GM19372 (cell line): ENCODE results near the gene ANKZF1.

ENCODE experiments used
- ATAC-seq: cut with Tn5 transposase; IDR thresholded peaks from one replicate; pipeline ENCODE4 v1.9.1; 2021; ENCODE audit warnings: mild to moderate bottlenecking, low read depth, moderate library complexity; ENCODE audit not compliant: unreplicated experiment

ANKZF1 gene

GRCh38 chr2:219207884-219208740, 21.5 kb upstream of the ANKZF1 start:
- ATAC-seq: no peak

GRCh38 chr2:219209236-219210195, 20.1 kb upstream of the ANKZF1 start:
- no peak for ATAC-seq

GRCh38 chr2:219210196-219210885, 19.3 kb upstream of the ANKZF1 start:
- ATAC-seq: no peak

GRCh38 chr2:219210886-219211362, 18.7 kb upstream of the ANKZF1 start:
- no peak for ATAC-seq

- no peak for ATAC-seq
Observed at GRCh38 chr2:219213026-219213415, 16.6 kb upstream of the ANKZF1 start.

- no peak for ATAC-seq
Observed at GRCh38 chr2:219213486-219214071, 16.0 kb upstream of the ANKZF1 start.

- ATAC-seq: no peak
Observed at GRCh38 chr2:219214141-219214540, 15.5 kb upstream of the ANKZF1 start.

GRCh38 chr2:219214786-219215185, 14.8 kb upstream of the ANKZF1 start:
- ATAC-seq: no peak

- ATAC-seq: no peak
Observed at GRCh38 chr2:219215871-219216534, 13.6 kb upstream of the ANKZF1 start.

- ATAC-seq: no peak
Observed at GRCh38 chr2:219216535-219216915, 13.1 kb upstream of the ANKZF1 start.

- ATAC-seq: peak; percentile 31
Observed at GRCh38 chr2:219218217-219218731, 11.3 kb upstream of the ANKZF1 start.

GRCh38 chr2:219218732-219219701, 10.6 kb upstream of the ANKZF1 start, which contains the start of gene ABCB6:
ABCB6 (minus strand) TSS chr2:219218958; CDS start chr2:219218673, 285 bp downstream.
- ATAC-seq: peak; percentile 82

- no peak for ATAC-seq
Observed at GRCh38 chr2:219219784-219220532, 9.6 kb upstream of the ANKZF1 start.

GRCh38 chr2:219220652-219221402, 8.8 kb upstream of the ANKZF1 start:
- ATAC-seq: no peak

GRCh38 chr2:219221957-219222518, 7.6 kb upstream of the ANKZF1 start:
- ATAC-seq: no peak

GRCh38 chr2:219223831-219224610, 5.6 kb upstream of the ANKZF1 start:
- ATAC-seq: no peak
